Measurements from ENCODE around the gene SUPT4H1.

Gene SUPT4H1

DNA sequence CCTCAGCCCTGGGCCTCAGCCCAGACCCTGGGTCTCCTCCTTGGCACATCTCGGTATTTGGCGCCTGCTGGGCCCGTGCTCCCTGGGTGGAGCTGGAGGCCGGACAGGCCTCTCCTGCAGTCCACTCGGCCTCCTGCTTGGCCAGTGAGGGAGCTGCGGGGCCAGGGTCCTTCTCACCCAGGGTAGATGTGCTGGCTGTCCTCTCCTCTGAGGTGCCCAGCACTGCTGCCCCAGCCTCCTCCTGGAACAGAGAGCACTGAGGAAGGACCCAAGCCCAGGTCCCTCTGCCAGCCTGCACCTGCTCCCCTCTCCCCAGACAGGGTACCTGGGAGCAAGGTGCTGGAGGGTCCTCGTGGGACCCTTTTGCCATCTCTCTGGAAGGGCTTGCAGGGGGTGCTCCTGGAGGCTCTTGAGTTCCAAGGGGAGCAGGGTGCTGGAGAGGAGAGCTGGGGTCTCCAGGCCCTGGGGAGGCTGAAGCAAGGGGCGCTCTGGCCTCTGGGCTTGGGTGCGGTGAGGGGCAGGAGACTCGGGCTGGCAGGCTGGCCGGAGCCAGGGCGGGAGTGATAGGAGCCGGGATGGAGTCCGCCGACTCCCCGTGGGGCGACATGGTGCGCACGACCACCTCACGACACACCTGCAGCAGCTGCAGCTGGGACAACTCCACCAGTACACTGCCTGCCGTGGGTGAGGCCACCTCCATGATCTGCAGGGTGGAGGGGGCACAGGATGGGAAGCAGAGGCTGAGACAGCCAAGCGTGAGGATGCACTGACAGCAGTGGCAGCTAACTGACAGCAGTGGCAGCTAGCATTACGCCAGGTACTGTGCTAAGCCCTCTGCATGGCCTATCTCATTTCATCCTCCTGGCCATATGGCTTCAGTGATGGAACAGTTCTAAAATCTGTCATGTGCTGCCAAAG lies 41.2 kb downstream of the SUPT4H1 start:
- no peak for DNase-seq (ENCODE audit: low read depth)
- no peak overlapping the region for H3K4me3 ChIP-seq (ENCODE audit: low read depth, low read length)

DNA sequence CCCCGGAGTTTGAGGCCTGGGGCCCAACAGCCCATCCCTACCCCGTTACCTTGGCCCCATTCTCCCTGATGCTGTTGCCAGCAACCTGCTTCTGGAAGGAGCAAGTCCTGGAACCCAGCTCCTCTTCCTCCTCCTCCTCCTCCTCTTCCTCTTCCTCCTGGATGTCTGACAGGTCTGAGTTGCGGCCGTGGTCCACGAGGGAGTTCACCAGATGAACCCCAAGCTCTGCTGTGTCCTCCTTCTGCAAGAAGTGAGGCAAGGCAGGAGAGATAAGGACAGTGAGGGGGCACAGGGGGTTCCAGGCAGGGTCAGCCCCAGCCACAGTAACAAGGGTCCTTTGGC lies 42.1 kb downstream of the SUPT4H1 start:
- H3K4me3 ChIP-seq (ENCODE audit: low read depth, low read length): no peak overlapping the region
- no peak for DNase-seq (ENCODE audit: low read depth)

DNA sequence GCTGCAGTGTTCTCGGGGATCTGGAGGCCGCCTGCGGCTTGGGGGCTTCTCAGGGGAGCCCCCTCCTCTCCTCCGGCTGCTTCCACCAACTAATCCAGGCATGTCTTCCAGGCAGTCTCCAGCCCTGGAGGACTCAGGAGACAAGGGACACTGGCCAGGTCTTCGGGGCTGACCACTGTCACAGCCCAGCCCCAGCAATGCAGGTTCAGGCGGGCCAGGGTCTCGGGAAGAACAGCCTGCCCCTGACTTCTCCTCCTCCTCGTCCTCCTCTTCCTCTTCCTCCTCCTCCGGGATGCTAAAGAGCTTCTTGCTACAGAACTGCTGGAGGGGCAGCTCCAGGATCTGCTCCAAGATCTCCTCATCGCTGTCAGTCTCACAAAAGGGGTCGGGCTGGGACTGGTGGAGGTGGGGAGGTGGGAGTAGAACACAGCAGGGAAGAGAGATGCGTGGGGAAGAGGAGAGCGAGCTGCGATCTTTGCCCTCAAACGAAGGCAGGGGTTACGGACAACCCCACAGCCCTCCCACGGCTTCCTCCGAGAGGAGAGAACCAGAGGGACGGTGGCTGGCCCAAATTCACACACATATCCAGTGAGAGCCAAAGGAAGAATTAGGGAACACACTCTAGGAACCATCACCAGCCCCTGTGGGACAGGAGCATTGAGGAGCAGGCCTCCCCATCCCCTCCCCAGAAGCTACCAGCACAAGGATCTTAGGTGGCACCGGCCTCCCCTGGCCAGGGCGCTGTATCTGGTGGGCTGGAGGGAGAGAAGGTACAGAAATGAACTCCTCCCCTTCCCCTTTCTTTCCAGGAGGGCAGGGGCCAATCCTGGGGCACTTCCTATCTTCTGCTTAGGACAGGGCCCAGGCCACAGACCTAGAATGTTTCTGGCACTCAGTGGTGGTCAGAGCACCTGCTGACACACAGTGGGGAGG lies 42.8 kb downstream of the SUPT4H1 start:
- H3K4me3 ChIP-seq (ENCODE audit: low read depth, low read length): no peak overlapping the region
- no peak for DNase-seq (ENCODE audit: low read depth)

DNA sequence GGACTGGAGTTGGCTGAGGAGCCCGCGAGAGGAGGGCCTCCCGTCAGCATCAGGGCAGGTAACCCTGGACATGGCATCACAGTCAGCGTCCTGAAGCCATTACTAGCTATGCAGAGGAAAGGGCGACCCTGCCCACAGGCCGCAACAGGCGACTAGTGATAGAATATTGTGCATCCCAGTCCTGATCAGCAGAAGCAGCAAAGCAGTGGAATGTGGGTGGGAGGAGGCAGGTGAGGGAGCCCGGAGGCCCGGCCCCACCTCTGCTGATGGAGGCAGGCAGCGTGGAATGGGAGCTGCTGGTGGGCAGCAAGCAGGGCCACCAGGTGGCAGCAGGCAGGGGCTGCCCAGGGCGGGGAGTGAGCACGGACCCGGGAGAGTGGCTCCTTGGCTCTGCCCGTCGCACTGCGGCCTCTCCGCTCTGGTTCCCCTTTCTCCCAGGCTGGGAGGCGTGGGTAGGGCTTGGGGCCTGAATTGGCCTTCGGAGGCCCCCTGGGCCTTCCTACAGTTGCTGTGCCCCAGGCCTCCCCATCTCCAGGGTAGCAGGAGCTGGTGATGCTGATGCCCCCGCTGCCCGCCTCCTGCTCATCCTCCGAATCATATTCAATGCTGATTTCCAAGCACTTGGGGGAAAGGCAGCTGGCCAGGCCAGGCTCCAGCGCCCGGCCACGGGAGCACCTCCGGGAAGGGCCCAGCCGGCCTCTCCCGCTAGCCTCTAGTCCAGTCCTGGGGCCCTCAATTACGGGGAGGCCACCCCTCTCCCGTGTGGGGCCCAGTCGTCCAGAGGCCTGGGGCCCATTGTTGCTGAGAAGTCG lies 43.6 kb downstream of the SUPT4H1 start:
- H3K4me3 ChIP-seq (ENCODE audit: low read depth, low read length): no peak overlapping the region
- no peak for DNase-seq (ENCODE audit: low read depth)

DNA sequence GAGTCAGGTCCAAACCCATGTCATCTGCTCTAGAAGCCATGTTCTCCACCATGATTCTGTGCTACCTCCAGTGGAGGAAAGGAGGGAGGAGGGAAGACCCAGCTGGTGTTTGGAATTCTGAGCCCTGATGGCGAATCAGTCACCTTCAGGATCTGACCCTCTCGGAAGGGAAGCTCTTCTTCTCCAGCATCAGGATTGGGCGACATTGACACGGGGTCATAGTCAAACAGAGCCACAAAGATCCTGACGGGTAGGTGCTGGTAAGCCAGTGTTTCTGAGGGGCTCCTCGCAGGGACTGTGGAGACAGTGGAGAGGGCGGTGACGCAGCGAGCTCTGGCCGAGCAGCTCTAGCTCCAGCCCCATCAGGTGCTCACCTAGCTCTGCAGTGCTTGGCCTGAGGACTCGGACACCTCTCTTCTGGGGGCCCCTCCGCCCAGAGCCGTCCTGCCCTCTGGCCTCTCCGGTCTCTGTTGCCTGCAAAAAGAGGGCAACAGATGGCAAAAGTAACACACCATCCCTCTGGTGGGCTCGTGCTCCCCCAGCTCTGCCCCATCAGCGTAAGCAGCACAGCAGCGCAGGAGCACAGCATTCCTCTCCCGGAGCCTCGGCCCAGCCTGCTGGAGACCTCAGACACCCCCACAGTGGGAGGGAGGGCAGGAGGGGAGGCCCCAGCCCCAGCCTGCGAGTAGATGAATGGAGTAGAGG lies 44.4 kb downstream of the SUPT4H1 start:
- no peak for DNase-seq (ENCODE audit: low read depth)
- no peak overlapping the region for H3K4me3 ChIP-seq (ENCODE audit: low read depth, low read length)

DNA sequence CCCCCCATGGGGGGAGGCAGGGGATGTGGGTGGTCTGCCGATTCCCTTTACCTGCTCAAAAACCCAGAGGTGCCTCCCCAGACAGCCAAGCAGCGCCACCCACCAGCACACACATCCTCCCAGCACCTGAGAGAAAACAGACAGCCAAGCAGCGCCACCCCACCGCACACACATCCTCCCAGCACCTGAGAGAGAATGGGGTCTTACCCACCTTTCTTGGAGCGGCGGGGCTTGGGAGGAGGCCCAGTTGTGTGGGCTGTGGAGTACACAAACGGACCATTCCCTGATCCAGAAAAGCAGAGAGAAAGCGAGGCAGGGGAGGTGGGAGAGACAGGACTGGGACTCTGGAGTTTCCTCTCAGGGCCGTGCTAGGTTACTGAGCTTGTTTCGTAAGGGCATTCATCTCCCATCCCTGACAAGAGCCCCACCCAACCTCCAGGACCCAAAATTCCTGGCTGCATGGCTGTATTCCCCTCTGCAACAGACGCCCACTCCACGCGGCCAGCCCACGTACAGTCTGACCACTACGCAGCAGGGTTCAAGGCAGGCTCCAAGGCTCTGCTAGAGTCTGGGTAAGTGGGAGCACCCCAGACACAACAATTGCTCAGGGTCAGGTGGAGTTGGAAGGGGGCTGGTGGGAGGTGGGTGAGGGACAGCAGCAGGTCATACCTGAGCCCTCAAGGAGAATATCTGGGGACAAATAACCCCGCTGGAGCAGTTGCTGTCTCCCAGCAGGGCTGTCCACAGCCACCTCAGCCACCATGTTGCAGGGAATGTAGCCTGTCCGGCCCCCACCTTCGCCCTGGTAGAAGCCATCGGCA lies 45.7 kb downstream of the SUPT4H1 start:
- DNase-seq (ENCODE audit: low read depth): no peak
- H3K4me3 ChIP-seq (ENCODE audit: low read depth, low read length): no peak overlapping the region

DNA sequence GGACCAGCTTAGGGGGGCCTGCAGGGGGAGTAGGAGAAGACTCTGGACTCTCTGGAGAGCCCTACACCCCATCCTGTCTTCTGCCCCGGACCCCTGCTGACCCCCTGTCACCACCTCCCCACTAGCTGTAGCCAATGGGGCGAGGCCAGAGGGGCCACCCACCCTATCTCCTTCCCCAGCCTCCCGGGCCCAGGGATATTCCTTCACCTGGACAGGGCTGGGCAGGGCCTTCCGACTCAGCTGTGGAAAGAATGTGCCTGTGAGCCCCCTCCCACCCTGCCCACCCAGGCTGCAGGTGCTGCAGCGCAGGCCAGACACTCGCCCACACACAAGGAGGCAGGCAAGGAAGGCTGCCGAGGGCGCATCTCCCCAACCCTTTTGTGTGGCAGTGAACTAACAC lies 46.4 kb downstream of the SUPT4H1 start:
- no peak overlapping the region for H3K4me3 ChIP-seq (ENCODE audit: low read depth, low read length)
- no peak for DNase-seq (ENCODE audit: low read depth)

DNA sequence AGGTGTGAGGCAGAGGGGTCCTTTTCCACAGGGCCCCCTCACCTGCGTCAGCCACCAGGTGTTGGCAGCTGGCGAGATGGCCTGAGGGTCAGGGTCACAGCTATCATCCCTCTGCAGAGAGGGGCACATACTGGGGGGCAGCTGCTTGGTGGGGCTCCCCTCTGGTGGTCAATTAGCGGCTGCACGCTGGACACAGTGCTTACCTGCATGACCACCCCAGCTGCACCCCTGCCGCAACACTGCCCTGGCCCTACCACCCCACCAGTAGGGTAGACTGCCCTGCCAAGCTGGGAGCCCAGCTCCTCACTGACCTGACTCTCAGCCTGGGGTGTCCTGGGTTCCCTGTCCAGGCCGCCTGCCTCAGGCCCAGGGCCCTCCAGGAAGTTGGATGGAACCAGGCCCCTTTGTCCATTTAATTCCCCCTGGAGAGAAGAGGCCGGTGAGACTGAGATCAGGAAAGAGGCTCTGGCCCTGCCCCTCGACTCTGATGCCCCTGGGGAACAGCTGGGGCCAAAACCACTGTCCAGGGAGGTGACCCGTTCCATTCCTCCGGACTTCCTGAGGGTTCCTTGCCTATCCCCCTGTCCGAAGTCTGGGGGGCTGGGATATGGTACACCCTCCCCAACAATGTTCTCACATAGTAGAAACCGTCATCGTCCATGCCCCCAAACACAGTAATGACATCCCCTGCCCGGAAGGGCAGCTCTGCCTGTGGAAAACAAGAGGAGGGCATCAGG lies 47.1 kb downstream of the SUPT4H1 start:
- DNase-seq (ENCODE audit: low read depth): no peak
- no peak overlapping the region for H3K4me3 ChIP-seq (ENCODE audit: low read depth, low read length)

DNA sequence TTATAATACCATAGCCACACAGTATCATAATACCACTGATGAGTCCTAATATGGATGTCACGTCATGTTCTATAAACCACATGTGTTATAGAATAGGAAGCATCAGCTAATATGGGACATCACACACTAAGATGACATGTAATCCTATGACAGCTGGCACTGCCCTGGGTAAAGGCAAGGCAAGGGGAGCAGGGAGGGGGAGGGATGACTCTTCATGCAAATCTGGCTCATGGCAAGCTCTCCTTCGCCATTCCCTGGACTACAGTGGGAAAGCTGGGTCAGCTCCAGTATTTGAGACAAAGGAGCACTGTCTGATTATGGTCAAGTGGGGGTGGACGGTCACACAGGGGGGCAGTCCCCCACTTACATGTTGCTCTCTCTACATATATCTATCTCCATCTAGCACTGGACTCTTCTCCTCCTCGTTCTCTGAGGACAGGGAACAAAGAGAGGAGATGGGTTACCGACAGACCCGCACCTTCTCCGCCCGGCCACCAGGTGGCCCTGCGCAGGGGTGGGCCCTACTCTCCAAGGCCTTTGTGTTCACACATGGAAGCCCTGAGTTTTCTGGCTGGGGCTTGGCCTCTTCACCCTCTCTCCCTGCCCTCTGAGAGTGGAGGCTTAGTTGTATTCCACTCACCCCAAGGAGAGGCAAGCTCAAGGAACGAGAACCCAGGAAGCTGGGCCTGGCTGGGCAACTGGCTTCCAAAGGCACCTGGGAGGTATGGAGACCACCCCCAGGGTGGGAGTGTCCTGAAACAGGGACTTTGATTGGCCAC lies 47.8 kb downstream of the SUPT4H1 start:
- DNase-seq (ENCODE audit: low read depth): no peak
- no peak overlapping the region for H3K4me3 ChIP-seq (ENCODE audit: low read depth, low read length)

DNA sequence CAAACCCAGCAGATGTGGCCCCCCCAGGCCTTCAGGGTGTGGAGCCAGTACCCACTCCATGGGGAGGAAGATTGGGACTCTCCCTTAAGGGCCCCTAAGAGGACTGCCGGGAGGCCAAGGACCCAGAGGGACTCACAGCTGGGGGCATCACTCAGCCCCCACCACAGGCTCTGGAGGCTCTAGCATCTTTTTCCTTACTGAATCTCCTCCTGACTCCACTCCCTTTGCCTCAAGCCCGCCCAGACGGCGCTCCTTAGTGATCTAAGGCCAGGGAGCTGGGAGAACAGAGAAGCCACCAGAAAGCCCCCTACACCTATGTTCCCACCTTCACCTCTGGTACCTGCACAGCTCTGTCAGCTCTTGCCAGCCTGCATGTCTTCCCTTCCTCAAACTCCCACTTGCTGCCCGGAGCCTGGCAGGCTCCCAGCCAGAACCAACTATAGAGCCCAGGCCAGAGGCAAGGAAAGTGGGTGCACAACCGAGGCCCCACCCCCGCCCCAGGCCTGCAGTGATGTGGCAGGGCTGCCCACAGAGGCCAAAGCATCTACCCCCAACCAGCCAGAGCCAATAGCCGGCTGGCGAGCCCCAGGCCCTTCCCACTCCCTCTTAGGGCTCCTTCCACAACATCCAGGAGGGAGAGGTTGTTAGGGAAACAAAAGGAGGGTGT lies 48.9 kb downstream of the SUPT4H1 start:
- DNase-seq (ENCODE audit: low read depth): no peak

DNA sequence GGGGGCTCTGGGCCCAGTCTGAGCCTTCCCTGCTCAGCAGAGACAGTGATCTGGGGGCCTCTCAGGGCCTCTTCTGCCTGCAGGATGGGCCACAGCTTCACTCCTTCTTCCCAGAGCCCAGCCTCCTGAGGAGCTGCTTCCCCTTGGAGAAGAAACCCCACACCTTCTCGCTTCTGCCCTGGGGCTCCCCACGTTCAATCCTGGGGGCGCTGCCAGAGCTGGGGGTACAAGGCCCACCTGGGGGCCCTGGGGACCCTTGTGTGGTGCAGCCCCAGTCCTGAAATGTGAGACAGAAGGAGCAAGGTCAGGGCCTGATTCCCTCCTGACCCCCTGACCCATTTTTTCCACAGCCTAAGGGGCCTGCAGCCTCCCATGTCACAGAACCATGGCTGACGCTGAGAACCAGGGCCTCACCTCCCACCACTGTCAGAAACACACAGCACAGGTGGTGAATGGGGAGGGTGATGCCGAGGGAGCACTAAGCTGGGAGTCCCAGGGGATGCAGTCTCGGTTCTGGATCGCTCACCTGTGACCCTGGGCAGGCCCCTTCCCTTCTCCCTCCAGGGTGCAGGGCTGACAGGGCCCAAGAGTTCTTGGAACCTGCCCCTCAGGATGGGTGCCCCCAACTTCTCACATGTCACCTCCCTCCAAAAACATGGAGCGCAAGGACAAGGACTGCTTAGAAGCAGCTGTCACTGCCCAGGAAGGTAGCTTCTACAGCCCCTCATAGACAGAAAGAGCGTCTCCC lies 49.7 kb downstream of the SUPT4H1 start:
- no peak overlapping the region for H3K4me3 ChIP-seq (ENCODE audit: low read depth, low read length)
- DNase-seq (ENCODE audit: low read depth): no peak

More for the DNA sequence above, 48.9 kb downstream of the SUPT4H1 start:
- H3K4me3 ChIP-seq (ENCODE audit: low read depth, low read length): no peak overlapping the region

DNA sequence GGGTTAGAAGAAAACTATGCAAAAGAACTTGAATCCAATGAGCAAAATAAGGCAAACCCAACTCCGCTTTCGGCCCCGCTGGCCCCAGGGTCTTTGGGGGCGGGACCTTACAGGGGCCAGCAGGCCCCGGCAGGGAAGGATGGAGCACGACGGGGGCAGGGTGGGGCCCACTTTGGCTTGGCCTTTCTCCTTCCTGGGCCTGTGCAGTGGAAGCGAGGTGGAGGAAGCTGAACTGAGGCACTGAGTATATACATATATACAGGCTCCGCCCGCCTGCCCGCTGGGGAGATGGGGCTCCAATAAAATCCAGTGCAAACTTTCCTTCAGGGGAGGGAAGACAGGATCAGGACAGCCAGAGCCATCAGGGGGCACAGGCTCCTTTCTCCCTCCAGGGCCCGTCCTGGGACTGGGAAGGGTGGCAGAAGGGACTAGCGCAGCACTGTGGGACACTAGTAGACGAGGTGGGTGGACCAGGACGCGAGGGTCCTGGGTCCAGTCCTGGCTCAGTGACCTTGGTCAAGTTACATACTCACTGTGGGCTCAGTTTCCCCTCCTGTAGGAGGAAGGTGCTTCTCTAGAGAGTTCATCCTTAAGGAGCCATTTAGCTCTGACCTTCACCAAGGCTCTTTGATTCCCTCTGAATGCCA lies 50.4 kb downstream of the SUPT4H1 start:
- DNase-seq (ENCODE audit: low read depth): no peak
- H3K4me3 ChIP-seq (ENCODE audit: low read depth, low read length): no peak overlapping the region

DNA sequence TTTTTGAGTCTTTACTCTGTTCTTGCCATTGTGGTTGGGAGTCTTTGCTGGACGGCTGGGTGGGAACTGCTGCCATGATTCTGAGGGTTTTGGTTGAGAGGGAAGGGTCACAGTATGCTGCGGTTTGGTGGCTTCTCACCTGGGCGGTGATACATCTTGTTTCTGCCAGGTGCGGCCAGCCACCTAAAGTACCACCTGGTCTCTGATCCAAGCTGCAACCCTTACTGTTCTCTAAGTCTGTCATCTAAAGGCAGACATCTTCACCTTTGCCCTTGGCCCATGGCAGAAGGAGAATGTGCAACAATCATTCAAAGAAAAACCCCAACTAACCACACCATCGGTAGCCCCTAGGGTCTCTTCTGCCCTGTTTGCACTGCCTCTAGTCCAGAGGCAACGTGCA lies 51.7 kb downstream of the SUPT4H1 start:
- no peak for DNase-seq (ENCODE audit: low read depth)
- H3K4me3 ChIP-seq (ENCODE audit: low read depth, low read length): no peak overlapping the region
